Heart left ventricle (tissue), 16 donors: ENCODE measurements around the gene TMEM101. TPM values are rescaled to one million over a fixed set of nuclear protein-coding genes. Genes with fewer than 3 reads are reported as not detected.
A peak's percentile ranks its signal among the peaks of the same experiment; 100 is the strongest.
"Not testable (repeated sequence)": the region's sequence is repeated elsewhere in the genome, so short reads cannot be mapped to it uniquely, and the experiment has no call there.

ENCODE experiments used
- ATAC-seq, 4 donors: fragments of 200-7000 bp; cut with Tn5 transposase; one replicate each; pipeline ENCODE4 v1.9.1; 2020 to 2022; ENCODE audit warnings: moderate library complexity in 4 of 4, mild to moderate bottlenecking in 3 of 4, moderate number of reproducible peaks in 1 of 4
- DNase-seq, 5 donors: peaks; one replicate each; pipeline ENCODE4 v3.0.0-alpha.2; 2020
- H3K27ac ChIP-seq, 12 donors: fragments of 200-600 bp; sonication (generic) in 4 of 12; one replicate each; pipeline versions ENCODE4 v1.5.0 to v1.8.0; 2016 to 2022; ENCODE audit warnings: mild to moderate bottlenecking in 2 of 12
- H3K27me3 ChIP-seq, 9 donors: fragments of 200-600 bp; sonication (generic) in 2 of 9; one replicate each; pipeline versions ENCODE4 v1.5.1 to v1.8.0; 2016 to 2022; ENCODE audit warnings: mild to moderate bottlenecking in 3 of 9
- H3K36me3 ChIP-seq, 9 donors: fragments of 200-600 bp; sonication (generic) in 2 of 9; one replicate each; pipeline versions ENCODE4 v1.5.0 to v1.8.0; 2018 to 2022; ENCODE audit warnings: mild to moderate bottlenecking in 2 of 9
- H3K4me1 ChIP-seq, 12 donors: fragments of 200-600 bp; sonication (generic) in 4 of 12; one replicate each; pipeline versions ENCODE4 v1.5.0 to v1.8.0; 2016 to 2022; ENCODE audit warnings: mild to moderate bottlenecking in 3 of 12
- H3K4me3 ChIP-seq, 12 donors: fragments of 200-600 bp; sonication (generic) in 4 of 12; one replicate each; pipeline versions ENCODE4 v1.5.0 to v1.8.0; 2017 to 2022; ENCODE audit warnings: mild to moderate bottlenecking in 9 of 12, moderate library complexity in 4 of 12
- H3K9me3 ChIP-seq, 12 donors: fragments of 200-600 bp; sonication (generic) in 4 of 12; one replicate each; pipeline versions ENCODE4 v1.5.0 to v1.8.0; 2016 to 2022; ENCODE audit warnings: mild to moderate bottlenecking in 1 of 12
- CTCF ChIP-seq, 12 donors: fragments of 200-600 bp; sonication (generic) in 4 of 12; IDR thresholded peaks; one replicate each; pipeline versions ENCODE4 v1.5.0 to v1.8.0; 2018 to 2022; ENCODE audit warnings: antibody characterized with exemption in 12 of 12, mild to moderate bottlenecking in 5 of 12
- POLR2A ChIP-seq, 2 donors: fragments of 450-650 bp; IDR thresholded peaks; one replicate each; pipeline ENCODE4 v1.6.1; 2017; ENCODE audit warnings: antibody characterized with exemption in 2 of 2, mild to moderate bottlenecking in 2 of 2, moderate library complexity in 2 of 2
- WGBS, 4 donors: extraction: QIAGEN DNeasy Blood & Tissue Kit in 2 of 4; methylation state at CpG; one replicate each; pipeline versions ENCODE4 v1.1.5 to v1.1.7; 2013 to 2018; 5-methylcytosine and 5-hydroxymethylcytosine counted together
- intact Hi-C, 10 donors: fragments of 100-400 bp; cut with DNase I; formaldehyde crosslinking; loops; one replicate each; pipeline versions ENCODE4 v1.11.1 to v1.14.2; 2022
- polyA plus RNA-seq, 2 donors: library from polyadenylated mRNA; stranded (reverse); fragments of 200-250 nt; gene quantifications; one replicate each; pipeline ENCODE4 v1.2.3, GENCODE V29; 2013
- total RNA-seq, 9 donors: library from RNA; depleted of rRNA in 2 of 9; stranded (reverse); fragments of >200 nt in 2 of 9; fragmentation: NEBNext Ultra II Directional in 3 of 9; extraction: Animal tissue kit (Norgen Biotek cat#: 25700) in 3 of 9; gene quantifications; one replicate each; pipeline versions ENCODE4 v1.1.0 to v1.2.4, GENCODE V29; 2016 to 2023
- donor health status: ischemic (EF 13 %, LVEDD 7.1; RV severe dilation, severe dysfunction).
- donor health status: healthy with polysubstance abuse.
- donor health status: DM: no; HTN: yes; CAD: no.
- donor health status: DM: no; HTN: no; CAD: no.
- donor health status: ischemic (EF 25% LVEDD 6.9; RV normal size, moderate dysfunction).
- donor health status: ischemic (EF 25% LVEDD 5.7; RV mildly dilated, moderate dysfunction).
- donor health status: healthy.
- donor health status: DM: yes; HTN: yes; CAD: no.
- donor health status: ischemic (EF 35%, LVEDD 5.7; RV mildly dilated, moderate dysfunction).
- donor health status: nonischemic (EF 11% LVEDD 7.7; RV severe dilation, severe dysfunction).
- donor health status: DM: yes; HTN: yes; CAD: no.
- donor health status: PGD.
- donor health status: ischemic (EF 29% LVEDD 5.4; RV normal size, mild dysfunction).
- donor health status: nonischemic (EF 23%, LVEDD 6.1; RV moderate dilation, normal function).

Gene TMEM101
- total and polyA plus RNA-seq, 11 donors: 13.4 to 31.1 (median 19.3) TPM

- peaks cover 0 to 67% (median 52%) of the 10 kb centered on the region in 9 donors for H3K36me3 ChIP-seq
- WGBS, 4 donors: 88 to 93% (median 92%) methylated on average over 9 of the region's 9 CpGs
- H3K4me1 ChIP-seq: peaks cover 0 to 24% (median 11%) of the 10 kb centered on the region in 12 donors
- no peak overlapping the region for H3K27ac ChIP-seq
- no peak overlapping the region for H3K4me3 ChIP-seq
- no peak for TF ChIP-seq CTCF (IDR thresholded peaks at IDR 0.05)
- no peak for TF ChIP-seq POLR2A (IDR thresholded peaks at IDR 0.05)
- no peaks in the 10 kb centered on the region for H3K9me3 ChIP-seq
- no peak for DNase-seq
- no peaks in the 10 kb centered on the region for H3K27me3 ChIP-seq
- intact Hi-C loops: loop anchor here in 2 of 10 donors (10.0 kb wide), 1 partner anchor 105 kb away; the partner anchor contains the start of gene PPY (in 2 of the 2)
- no peak for ATAC-seq
Measured at GRCh38 chr17:44049294-44050060, 34.7 kb upstream of the TMEM101 start.

GRCh38 chr17:44046893-44047292 is 32.1 kb upstream of the TMEM101 start:
- Histone ChIP-seq H3K4me1 (peaks cover 0 to 24% (median 10%) of the 10 kb centered on the region in 12 donors), H3K36me3 (peaks cover 0 to 51% (median 40%) of the 10 kb centered on the region in 9 donors)
- H3K9me3 ChIP-seq, H3K27ac ChIP-seq, ATAC-seq, DNase-seq, H3K4me3 ChIP-seq, H3K27me3 ChIP-seq: not testable (repeated sequence)
- WGBS, 4 donors: 91 to 99% (median 98%) methylated on average over 7 of the region's 7 CpGs
- intact Hi-C loops: loop anchor here in 2 of 10 donors (10.0 kb wide), 1 partner anchor 102 kb away; the partner anchor contains the start of gene PPY (in 2 of the 2)

- no peak overlapping the region for H3K4me3 ChIP-seq
- TF ChIP-seq CTCF (IDR thresholded peaks at IDR 0.05) (no peak), POLR2A (IDR thresholded peaks at IDR 0.05) (no peak)
- peaks cover 3 to 37% (median 18%) of the 10 kb centered on the region in 12 donors for H3K4me1 ChIP-seq
- 92 to 97% (median 94%) methylated on average over 4 of the region's 4 CpGs for WGBS, 4 donors
- DNase-seq (no peak), ATAC-seq (no peak)
- no peaks in the 10 kb centered on the region for H3K27me3 ChIP-seq
- no peak overlapping the region for H3K27ac ChIP-seq
- intact Hi-C loops: loop anchor here in 2 of 10 donors (10.0 kb wide), 1 partner anchor 101 kb away; the partner anchor contains the start of gene PPY (in 2 of the 2)
- H3K9me3 ChIP-seq: no peaks in the 10 kb centered on the region
- peaks cover 0 to 37% (median 26%) of the 10 kb centered on the region in 9 donors for H3K36me3 ChIP-seq
Measured at GRCh38 chr17:44045486-44045885, 30.7 kb upstream of the TMEM101 start.

- H3K27me3 ChIP-seq: no peaks in the 10 kb centered on the region
- H3K36me3 ChIP-seq: peaks cover 0 to 28% (median 18%) of the 10 kb centered on the region in 9 donors
- 53 to 74% (median 69%) methylated on average over 1 of the region's 1 CpG for WGBS, 4 donors
- TF ChIP-seq CTCF (IDR thresholded peaks at IDR 0.05) (no peak), POLR2A (IDR thresholded peaks at IDR 0.05) (no peak)
- no peak for ATAC-seq
- H3K9me3 ChIP-seq: no peaks in the 10 kb centered on the region
- peak overlapping the region in 5 of 12 donors; percentile 41 to 80 (median 55) for H3K27ac ChIP-seq
- no peak for DNase-seq
- H3K4me1 ChIP-seq: peaks cover 3 to 47% (median 27%) of the 10 kb centered on the region in 12 donors
- intact Hi-C loops: loop anchor here in 6 of 10 donors (5.0 to 10.0 kb wide), 3 partner anchors 37 to 102 kb away; partner anchors contain the start of gene PPY (in 5 of the 6)
- no peak overlapping the region for H3K4me3 ChIP-seq
Measured at GRCh38 chr17:44044071-44044470, 29.3 kb upstream of the TMEM101 start.
